Measurements from ENCODE around the gene XPO4. TPM values are rescaled to one million over a fixed set of nuclear protein-coding genes. Genes with fewer than 3 reads are reported as not detected.

The XPO4 gene
- total and polyA plus RNA-seq, 4 donors, result 2.5 to 12.5 (median 7.5) TPM

DNA sequence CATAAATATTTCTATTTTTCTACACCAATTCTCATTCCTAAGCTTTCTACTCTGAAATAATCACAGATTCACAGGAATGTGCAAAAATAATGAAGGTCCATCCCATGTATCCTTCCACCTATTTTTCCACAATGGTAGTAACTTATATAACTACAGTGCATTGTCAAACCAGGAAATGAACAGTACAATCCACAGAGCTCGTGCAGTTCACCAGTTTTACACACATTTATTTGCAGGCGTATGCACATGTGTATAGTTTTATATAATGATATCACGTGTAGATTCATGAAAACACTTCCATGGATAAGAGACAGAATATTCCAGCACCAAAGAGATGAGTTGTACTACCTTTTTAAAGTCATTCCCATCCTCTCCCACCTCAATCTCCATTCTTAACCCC is 141.7 kb downstream of the XPO4 start:
- WGBS, result 84% methylated on average over 3 of the region's 3 CpGs
- no peak overlapping the region for H3K9ac ChIP-seq (ENCODE audit: low read depth in 1 of 2, low read length in 2 of 2)
- H3K27me3 ChIP-seq (ENCODE audit: control insufficient read depth in 4 of 4, insufficient read depth in 4 of 4, low read length in 3 of 4), result no peaks in the 10 kb centered on the region
- H3K9me3 ChIP-seq (ENCODE audit: control insufficient read depth in 4 of 4, low read length in 3 of 4), result no peaks in the 10 kb centered on the region
- TF ChIP-seq JUND (IDR thresholded peaks at IDR 0.05), result no peak
- no peak for TF ChIP-seq RAD21 (IDR thresholded peaks at IDR 0.05)
- TF ChIP-seq, protein P1, sequence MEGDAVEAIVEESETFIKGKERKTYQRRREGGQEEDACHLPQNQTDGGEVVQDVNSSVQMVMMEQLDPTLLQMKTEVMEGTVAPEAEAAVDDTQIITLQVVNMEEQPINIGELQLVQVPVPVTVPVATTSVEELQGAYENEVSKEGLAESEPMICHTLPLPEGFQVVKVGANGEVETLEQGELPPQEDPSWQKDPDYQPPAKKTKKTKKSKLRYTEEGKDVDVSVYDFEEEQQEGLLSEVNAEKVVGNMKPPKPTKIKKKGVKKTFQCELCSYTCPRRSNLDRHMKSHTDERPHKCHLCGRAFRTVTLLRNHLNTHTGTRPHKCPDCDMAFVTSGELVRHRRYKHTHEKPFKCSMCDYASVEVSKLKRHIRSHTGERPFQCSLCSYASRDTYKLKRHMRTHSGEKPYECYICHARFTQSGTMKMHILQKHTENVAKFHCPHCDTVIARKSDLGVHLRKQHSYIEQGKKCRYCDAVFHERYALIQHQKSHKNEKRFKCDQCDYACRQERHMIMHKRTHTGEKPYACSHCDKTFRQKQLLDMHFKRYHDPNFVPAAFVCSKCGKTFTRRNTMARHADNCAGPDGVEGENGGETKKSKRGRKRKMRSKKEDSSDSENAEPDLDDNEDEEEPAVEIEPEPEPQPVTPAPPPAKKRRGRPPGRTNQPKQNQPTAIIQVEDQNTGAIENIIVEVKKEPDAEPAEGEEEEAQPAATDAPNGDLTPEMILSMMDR (IDR thresholded peaks at IDR 0.05; ENCODE audit: low read depth, low read length, missing input control), result no peak
- TF ChIP-seq FOXA2 (IDR thresholded peaks at IDR 0.05), result no peak
- H3K4me1 ChIP-seq (ENCODE audit: control insufficient read depth in 4 of 4, insufficient read depth in 4 of 4, low read length in 3 of 4), result no peaks in the 10 kb centered on the region
- H3K36me3 ChIP-seq (ENCODE audit: control insufficient read depth in 4 of 4, insufficient read depth in 3 of 4, low read depth in 1 of 4, low read length in 3 of 4), result peaks cover 0 to 4% (median under 1%) of the 10 kb centered on the region in 4 donors
- DNase-seq (ENCODE audit: low spot score), result no peak
- no peak overlapping the region for H3K4me3 ChIP-seq (ENCODE audit: low read depth in 1 of 3, low read length in 3 of 3)
- H3K27ac ChIP-seq (ENCODE audit: low read depth in 1 of 2, low read length in 2 of 2), result no peak overlapping the region

DNA sequence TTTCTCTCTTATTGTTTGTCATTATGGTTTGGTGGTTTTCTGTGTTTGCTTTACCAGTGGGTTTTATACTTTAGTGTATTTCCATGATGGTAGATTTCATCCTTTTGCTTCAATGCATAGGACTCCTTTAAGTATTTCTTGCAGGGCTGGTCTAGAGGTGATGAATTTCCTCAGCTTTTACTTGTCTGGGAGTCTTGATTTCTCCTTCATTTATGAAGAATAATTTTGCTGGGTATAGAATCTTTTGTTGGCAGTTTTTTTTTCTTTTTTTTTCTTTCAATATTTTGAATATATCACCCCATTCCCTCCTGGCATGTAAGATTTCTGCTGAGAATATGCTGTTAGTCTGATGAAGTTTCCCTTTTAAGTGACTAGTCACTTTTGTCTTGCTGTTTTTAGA is 148.5 kb downstream of the XPO4 start:
- no peak overlapping the region for H3K4me3 ChIP-seq (ENCODE audit: low read depth in 1 of 3, low read length in 3 of 3)
- H3K27ac ChIP-seq (ENCODE audit: low read depth in 1 of 2, low read length in 2 of 2), result no peak overlapping the region
- no peaks in the 10 kb centered on the region for H3K4me1 ChIP-seq (ENCODE audit: control insufficient read depth in 4 of 4, insufficient read depth in 4 of 4, low read length in 3 of 4)
- DNase-seq (ENCODE audit: low spot score), result no peak
- H3K9ac ChIP-seq (ENCODE audit: low read depth in 1 of 2, low read length in 2 of 2), result no peak overlapping the region
- H3K36me3 ChIP-seq (ENCODE audit: control insufficient read depth in 4 of 4, insufficient read depth in 3 of 4, low read depth in 1 of 4, low read length in 3 of 4), result peaks cover 0 to 4% (median under 1%) of the 10 kb centered on the region in 4 donors
- H3K27me3 ChIP-seq (ENCODE audit: control insufficient read depth in 4 of 4, insufficient read depth in 4 of 4, low read length in 3 of 4), result no peaks in the 10 kb centered on the region
- TF ChIP-seq RAD21 (IDR thresholded peaks at IDR 0.05) (no peak), EGR1 (IDR thresholded peaks at IDR 0.05; ENCODE audit: low read depth in 2 of 2) (no peak)
- peaks cover 0 to 13% (median 3%) of the 10 kb centered on the region in 4 donors for H3K9me3 ChIP-seq (ENCODE audit: control insufficient read depth in 4 of 4, low read length in 3 of 4)

DNA sequence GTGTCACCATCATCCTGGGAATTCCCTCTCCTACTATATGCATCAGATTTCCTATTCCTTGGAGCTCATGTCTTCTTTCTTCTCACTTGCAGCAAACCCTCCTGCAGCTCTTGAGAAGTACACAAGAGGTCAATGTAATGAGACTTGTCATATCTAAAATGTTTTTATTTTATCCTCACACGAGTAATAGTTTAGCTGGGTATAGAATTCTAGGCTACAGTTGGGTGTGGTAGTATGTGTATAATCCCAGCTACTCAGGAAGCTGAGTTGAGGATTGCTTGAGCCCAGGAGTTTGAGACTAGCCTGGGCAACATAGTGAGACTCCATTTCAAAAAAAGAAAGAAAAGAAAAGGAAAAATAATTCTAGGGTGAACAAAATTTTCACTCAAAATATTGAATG is 153.2 kb downstream of the XPO4 start:
- Histone ChIP-seq H3K9me3 (ENCODE audit: control insufficient read depth in 4 of 4, low read length in 3 of 4) (peaks cover 0 to 11% (median 3%) of the 10 kb centered on the region in 4 donors), H3K27me3 (ENCODE audit: control insufficient read depth in 4 of 4, insufficient read depth in 4 of 4, low read length in 3 of 4) (no peaks in the 10 kb centered on the region), H3K4me1 (ENCODE audit: control insufficient read depth in 4 of 4, insufficient read depth in 4 of 4, low read length in 3 of 4) (no peaks in the 10 kb centered on the region), H3K4me3 (ENCODE audit: low read depth in 1 of 3, low read length in 3 of 3) (no peak overlapping the region), H3K27ac (ENCODE audit: low read depth in 1 of 2, low read length in 2 of 2) (no peak overlapping the region), H3K9ac (ENCODE audit: low read depth in 1 of 2, low read length in 2 of 2) (no peak overlapping the region), H3K36me3 (ENCODE audit: control insufficient read depth in 4 of 4, insufficient read depth in 3 of 4, low read depth in 1 of 4, low read length in 3 of 4) (no peaks in the 10 kb centered on the region)
- DNase-seq (ENCODE audit: low spot score), result no peak
- TF ChIP-seq TAF1 (conservative IDR thresholded peaks at IDR 0.05), result no peak
- TF ChIP-seq YY1 (IDR thresholded peaks at IDR 0.05), result no peak
- TF ChIP-seq, protein P2, sequence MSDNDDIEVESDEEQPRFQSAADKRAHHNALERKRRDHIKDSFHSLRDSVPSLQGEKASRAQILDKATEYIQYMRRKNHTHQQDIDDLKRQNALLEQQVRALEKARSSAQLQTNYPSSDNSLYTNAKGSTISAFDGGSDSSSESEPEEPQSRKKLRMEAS (IDR thresholded peaks at IDR 0.05), result no peak
- TF ChIP-seq HNF4G (IDR thresholded peaks at IDR 0.05), result no peak
- TF ChIP-seq FOXA2 (IDR thresholded peaks at IDR 0.05), result no peak
- TF ChIP-seq GABPA (IDR thresholded peaks at IDR 0.05 in 1 of 2, conservative IDR thresholded peaks at IDR 0.05 in 1 of 2), result no peak
- no peak for TF ChIP-seq JUND (IDR thresholded peaks at IDR 0.05)
- TF ChIP-seq RXRA (IDR thresholded peaks at IDR 0.05), result no peak
- no peak for TF ChIP-seq NR2F2 (IDR thresholded peaks at IDR 0.05)
- TF ChIP-seq, protein P1 (IDR thresholded peaks at IDR 0.05; ENCODE audit: low read depth, low read length, missing input control), result no peak
- TF ChIP-seq FOXA1 (IDR thresholded peaks at IDR 0.05), result no peak
- TF ChIP-seq, protein P3, sequence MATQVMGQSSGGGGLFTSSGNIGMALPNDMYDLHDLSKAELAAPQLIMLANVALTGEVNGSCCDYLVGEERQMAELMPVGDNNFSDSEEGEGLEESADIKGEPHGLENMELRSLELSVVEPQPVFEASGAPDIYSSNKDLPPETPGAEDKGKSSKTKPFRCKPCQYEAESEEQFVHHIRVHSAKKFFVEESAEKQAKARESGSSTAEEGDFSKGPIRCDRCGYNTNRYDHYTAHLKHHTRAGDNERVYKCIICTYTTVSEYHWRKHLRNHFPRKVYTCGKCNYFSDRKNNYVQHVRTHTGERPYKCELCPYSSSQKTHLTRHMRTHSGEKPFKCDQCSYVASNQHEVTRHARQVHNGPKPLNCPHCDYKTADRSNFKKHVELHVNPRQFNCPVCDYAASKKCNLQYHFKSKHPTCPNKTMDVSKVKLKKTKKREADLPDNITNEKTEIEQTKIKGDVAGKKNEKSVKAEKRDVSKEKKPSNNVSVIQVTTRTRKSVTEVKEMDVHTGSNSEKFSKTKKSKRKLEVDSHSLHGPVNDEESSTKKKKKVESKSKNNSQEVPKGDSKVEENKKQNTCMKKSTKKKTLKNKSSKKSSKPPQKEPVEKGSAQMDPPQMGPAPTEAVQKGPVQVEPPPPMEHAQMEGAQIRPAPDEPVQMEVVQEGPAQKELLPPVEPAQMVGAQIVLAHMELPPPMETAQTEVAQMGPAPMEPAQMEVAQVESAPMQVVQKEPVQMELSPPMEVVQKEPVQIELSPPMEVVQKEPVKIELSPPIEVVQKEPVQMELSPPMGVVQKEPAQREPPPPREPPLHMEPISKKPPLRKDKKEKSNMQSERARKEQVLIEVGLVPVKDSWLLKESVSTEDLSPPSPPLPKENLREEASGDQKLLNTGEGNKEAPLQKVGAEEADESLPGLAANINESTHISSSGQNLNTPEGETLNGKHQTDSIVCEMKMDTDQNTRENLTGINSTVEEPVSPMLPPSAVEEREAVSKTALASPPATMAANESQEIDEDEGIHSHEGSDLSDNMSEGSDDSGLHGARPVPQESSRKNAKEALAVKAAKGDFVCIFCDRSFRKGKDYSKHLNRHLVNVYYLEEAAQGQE (IDR thresholded peaks at IDR 0.05), result no peak
- TF ChIP-seq, protein P4, sequence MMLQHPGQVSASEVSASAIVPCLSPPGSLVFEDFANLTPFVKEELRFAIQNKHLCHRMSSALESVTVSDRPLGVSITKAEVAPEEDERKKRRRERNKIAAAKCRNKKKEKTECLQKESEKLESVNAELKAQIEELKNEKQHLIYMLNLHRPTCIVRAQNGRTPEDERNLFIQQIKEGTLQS (IDR thresholded peaks at IDR 0.05), result no peak
- TF ChIP-seq, protein P5, sequence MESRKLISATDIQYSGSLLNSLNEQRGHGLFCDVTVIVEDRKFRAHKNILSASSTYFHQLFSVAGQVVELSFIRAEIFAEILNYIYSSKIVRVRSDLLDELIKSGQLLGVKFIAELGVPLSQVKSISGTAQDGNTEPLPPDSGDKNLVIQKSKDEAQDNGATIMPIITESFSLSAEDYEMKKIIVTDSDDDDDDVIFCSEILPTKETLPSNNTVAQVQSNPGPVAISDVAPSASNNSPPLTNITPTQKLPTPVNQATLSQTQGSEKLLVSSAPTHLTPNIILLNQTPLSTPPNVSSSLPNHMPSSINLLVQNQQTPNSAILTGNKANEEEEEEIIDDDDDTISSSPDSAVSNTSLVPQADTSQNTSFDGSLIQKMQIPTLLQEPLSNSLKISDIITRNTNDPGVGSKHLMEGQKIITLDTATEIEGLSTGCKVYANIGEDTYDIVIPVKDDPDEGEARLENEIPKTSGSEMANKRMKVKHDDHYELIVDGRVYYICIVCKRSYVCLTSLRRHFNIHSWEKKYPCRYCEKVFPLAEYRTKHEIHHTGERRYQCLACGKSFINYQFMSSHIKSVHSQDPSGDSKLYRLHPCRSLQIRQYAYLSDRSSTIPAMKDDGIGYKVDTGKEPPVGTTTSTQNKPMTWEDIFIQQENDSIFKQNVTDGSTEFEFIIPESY (IDR thresholded peaks at IDR 0.05), result no peak
- TF ChIP-seq SP1 (IDR thresholded peaks at IDR 0.05), result no peak
- no peak for TF ChIP-seq EGR1 (IDR thresholded peaks at IDR 0.05; ENCODE audit: low read depth in 2 of 2)
- no peak for TF ChIP-seq HNF4A (conservative IDR thresholded peaks at IDR 0.05)
- TF ChIP-seq RAD21 (IDR thresholded peaks at IDR 0.05), result no peak
- WGBS, result 93% methylated on average over 1 of the region's 1 CpG
